Myocyte (in vitro differentiated cells): ENCODE data around the gene CPPED1. TPM values are rescaled to one million over a fixed set of nuclear protein-coding genes. Genes with fewer than 3 reads are reported as not detected.

ENCODE experiments used
- DNase-seq: peaks from one replicate; pipeline ENCODE4 v3.0.0-alpha.2; 2012; ENCODE audit warnings: low read depth
- microRNA-seq: library from miRNA; unstranded; fragments of <30 nt; microRNA quantifications from one replicate; pipeline ENCODE4, GENCODE V29; 2016
- total RNA-seq: library from RNA; depleted of rRNA; stranded (reverse); fragments of >200 nt; gene quantifications from 2 replicates; pipeline ENCODE4 v1.2.3, GENCODE V29; 2014

CPPED1 gene
- total RNA-seq, 1 donor from 2014 or later, result 12.4 TPM

GRCh38 chr16:12611916-12612597, 191.6 kb downstream of the CPPED1 start:
- no peak for DNase-seq

- DNase-seq, result no peak
Measured at GRCh38 chr16:12611006-12611477, 192.6 kb downstream of the CPPED1 start.

GRCh38 chr16:12609937-12610699, 193.6 kb downstream of the CPPED1 start:
- no peak for DNase-seq

Small RNAs within 50 kb of the gene (microRNA-seq; reads per million reads assigned to microRNA genes)
- not detected for gene MIR4718

Other genes with a start within 250 kb of the CPPED1 start
- gene SHISA9, start 97.7 kb upstream of the CPPED1 start, total RNA-seq, result 15.5 and 15.9 TPM in 2 replicates